HG03039 (cell line): ENCODE measurements around the gene FTCDNL1.

Source experiments
- ATAC-seq: cut with Tn5 transposase; IDR thresholded peaks from one replicate; pipeline ENCODE4 v1.9.1; 2021; ENCODE audit warnings: mild to moderate bottlenecking, moderate library complexity; ENCODE audit not compliant: unreplicated experiment

Gene FTCDNL1

GRCh38 chr2:199743415-199744120, 107.4 kb downstream of the FTCDNL1 start:
- no peak for ATAC-seq

- no peak for ATAC-seq
Observed at GRCh38 chr2:199742884-199743283, 108.1 kb downstream of the FTCDNL1 start.

GRCh38 chr2:199740111-199740428, 110.9 kb downstream of the FTCDNL1 start:
- ATAC-seq = no peak

GRCh38 chr2:199739413-199740110, 111.4 kb downstream of the FTCDNL1 start:
- ATAC-seq = no peak

GRCh38 chr2:199738727-199739412, 112.1 kb downstream of the FTCDNL1 start:
- ATAC-seq = no peak

- no peak for ATAC-seq
Observed at GRCh38 chr2:199734651-199735050, 116.3 kb downstream of the FTCDNL1 start.

GRCh38 chr2:199734011-199734410, 117.0 kb downstream of the FTCDNL1 start:
- no peak for ATAC-seq

- ATAC-seq = no peak
Observed at GRCh38 chr2:199727801-199728200, 123.2 kb downstream of the FTCDNL1 start.

GRCh38 chr2:199727306-199727705, 123.7 kb downstream of the FTCDNL1 start:
- no peak for ATAC-seq

GRCh38 chr2:199718074-199718473, 132.9 kb downstream of the FTCDNL1 start:
- no peak for ATAC-seq

GRCh38 chr2:199717587-199717907, 133.4 kb downstream of the FTCDNL1 start:
- no peak for ATAC-seq

- no peak for ATAC-seq
Observed at GRCh38 chr2:199716807-199717586, 134.0 kb downstream of the FTCDNL1 start.

- ATAC-seq = no peak
Observed at GRCh38 chr2:199713746-199714145, 137.2 kb downstream of the FTCDNL1 start.

GRCh38 chr2:199710551-199710950, 140.4 kb downstream of the FTCDNL1 start:
- ATAC-seq = no peak
